Cardiac muscle cell (in vitro differentiated cells and primary cell): ENCODE results near the gene DNTT. TPM values are rescaled to one million over a fixed set of nuclear protein-coding genes. Genes with fewer than 3 reads are reported as not detected.

ENCODE experiments used
- DNase-seq, 2 donors: peaks; one replicate each; pipeline versions ENCODE4 v3.0.0 to v3.0.0-alpha.2; 2010 to 2017; ENCODE audit warnings: low read depth in 1 of 2, low spot score in 1 of 2
- H3K27ac ChIP-seq: fragments of 200-600 bp; sonication (generic); 2 replicates; pipeline ENCODE4 v1.5.1; 2016
- H3K27me3 ChIP-seq: fragments of 200-600 bp; sonication (generic); 2 replicates; pipeline ENCODE4 v1.6.0; 2016; ENCODE audit warnings: control low read depth
- H3K36me3 ChIP-seq: fragments of 200-600 bp; sonication (generic); 2 replicates; pipeline ENCODE4 v1.5.1; 2016; ENCODE audit warnings: control low read depth
- H3K4me1 ChIP-seq: fragments of 200-600 bp; sonication (generic); 2 replicates; pipeline ENCODE4 v1.8.1; 2017; ENCODE audit warnings: low read depth, mild to moderate bottlenecking, mixed run types
- H3K4me3 ChIP-seq: fragments of 200-600 bp; sonication (generic); 2 replicates; pipeline ENCODE4 v1.5.1; 2016; ENCODE audit warnings: mild to moderate bottlenecking
- H3K9me3 ChIP-seq: fragments of 200-600 bp; sonication (generic); 2 replicates; pipeline ENCODE4 v1.5.1; 2017; ENCODE audit warnings: low read depth, mild to moderate bottlenecking, control low read depth
- CTCF ChIP-seq: IDR thresholded peaks from 2 replicates; pipeline ENCODE4 v1.5.1; 2012; ENCODE audit warnings: low read depth, mild to moderate bottlenecking, low read length
- polyA plus RNA-seq: library from polyadenylated mRNA; unstranded; fragments of >200 nt; fragmentation: Nextera tagmentation; extraction: Ambion mirVana; gene quantifications from 2 replicates; pipeline ENCODE4 v1.2.1, GENCODE V29; 2016
- total RNA-seq: library from RNA; depleted of rRNA; stranded (reverse); fragments of >200 nt; gene quantifications from 2 replicates; pipeline ENCODE4 v1.2.3, GENCODE V29; 2016

DNTT gene
- total and polyA plus RNA-seq, 2 experiments from 2014 or later: not detected

- no peaks in the 10 kb centered on the region for H3K36me3 ChIP-seq
- no peak for DNase-seq
- no peaks in the 10 kb centered on the region for H3K4me1 ChIP-seq
- no peak overlapping the region for H3K4me3 ChIP-seq
- H3K9me3 ChIP-seq: no peaks in the 10 kb centered on the region
- no peaks in the 10 kb centered on the region for H3K27me3 ChIP-seq
- TF ChIP-seq CTCF: no peak
- no peak overlapping the region for H3K27ac ChIP-seq
Observed at GRCh38 chr10:96322275-96322674, 18.0 kb downstream of the DNTT start.

GRCh38 chr10:96324447-96324846 lies 20.2 kb downstream of the DNTT start:
- DNase-seq: no peak
- Histone ChIP-seq H3K36me3 (no peaks in the 10 kb centered on the region), H3K27ac (no peak overlapping the region), H3K4me3 (no peak overlapping the region), H3K4me1 (no peaks in the 10 kb centered on the region), H3K27me3 (no peaks in the 10 kb centered on the region), H3K9me3 (no peaks in the 10 kb centered on the region)
- no peak for TF ChIP-seq CTCF

- no peak for TF ChIP-seq CTCF
- no peak for DNase-seq
- no peak overlapping the region for H3K4me3 ChIP-seq
- no peaks in the 10 kb centered on the region for H3K27me3 ChIP-seq
- H3K27ac ChIP-seq: no peak overlapping the region
- no peaks in the 10 kb centered on the region for H3K9me3 ChIP-seq
- no peaks in the 10 kb centered on the region for H3K36me3 ChIP-seq
- H3K4me1 ChIP-seq: no peaks in the 10 kb centered on the region
Observed at GRCh38 chr10:96325719-96326373, 21.6 kb downstream of the DNTT start.

- Histone ChIP-seq H3K4me1 (no peaks in the 10 kb centered on the region), H3K4me3 (no peak overlapping the region), H3K27me3 (no peaks in the 10 kb centered on the region), H3K36me3 (no peaks in the 10 kb centered on the region), H3K9me3 (no peaks in the 10 kb centered on the region), H3K27ac (no peak overlapping the region)
- no peak for DNase-seq
- no peak for TF ChIP-seq CTCF
Observed at GRCh38 chr10:96327462-96327861, 23.2 kb downstream of the DNTT start.

- DNase-seq: no peak
- no peaks in the 10 kb centered on the region for H3K4me1 ChIP-seq
- TF ChIP-seq CTCF: no peak
- no peaks in the 10 kb centered on the region for H3K36me3 ChIP-seq
- H3K27me3 ChIP-seq: no peaks in the 10 kb centered on the region
- H3K4me3 ChIP-seq: no peak overlapping the region
- H3K9me3 ChIP-seq: no peaks in the 10 kb centered on the region
- no peak overlapping the region for H3K27ac ChIP-seq
Observed at GRCh38 chr10:96333101-96333500, 28.9 kb downstream of the DNTT start.
